Measurements from ENCODE around the gene ARPP21.

GRCh38 chr3:35651851-35652250 lies 12.5 kb downstream of the ARPP21 start:
- no peak for TF ChIP-seq ZFP30 (CRISPR knock-in tag; IDR thresholded peaks at IDR 0.05)
- no peak for TF ChIP-seq POU6F1 (CRISPR knock-in tag; IDR thresholded peaks at IDR 0.05; ENCODE audit: borderline replicate concordance, low read depth)
- no peak for TF ChIP-seq BACH2 (CRISPR knock-in tag; IDR thresholded peaks at IDR 0.05; ENCODE audit: borderline replicate concordance)
- no peak for TF ChIP-seq GLIS3 (CRISPR knock-in tag; IDR thresholded peaks at IDR 0.05)
